ENCODE data around the gene USF1.

USF1 gene

GRCh38 chr1:161059293-161059692 is 13.5 kb upstream of the USF1 start:
- no peak for TF ChIP-seq CTCF (conservative IDR thresholded peaks at IDR 0.05; ENCODE audit: low read length)
- no peak overlapping the region for H3K4me3 ChIP-seq (ENCODE audit: low read length)
- no peak for DNase-seq (ENCODE audit: low read depth)

GRCh38 chr1:161054805-161055204 is 9.0 kb upstream of the USF1 start:
- no peak overlapping the region for H3K4me3 ChIP-seq (ENCODE audit: low read length)
- no peak for DNase-seq (ENCODE audit: low read depth)
- TF ChIP-seq CTCF (conservative IDR thresholded peaks at IDR 0.05; ENCODE audit: low read length) = no peak; the same call in 1 of the 2 replicates

- DNase-seq (ENCODE audit: low read depth) = no peak
- no peak overlapping the region for H3K4me3 ChIP-seq (ENCODE audit: low read length)
- TF ChIP-seq CTCF (conservative IDR thresholded peaks at IDR 0.05; ENCODE audit: low read length) = no peak
These were observed 8.5 kb upstream of the USF1 start for GRCh38 chr1:161054232-161054631.

GRCh38 chr1:161052899-161053298 is 7.1 kb upstream of the USF1 start:
- DNase-seq (ENCODE audit: low read depth) = no peak
- no peak overlapping the region for H3K4me3 ChIP-seq (ENCODE audit: low read length)
- TF ChIP-seq CTCF (conservative IDR thresholded peaks at IDR 0.05; ENCODE audit: low read length) = no peak

- no peak for TF ChIP-seq CTCF (conservative IDR thresholded peaks at IDR 0.05; ENCODE audit: low read length)
- DNase-seq (ENCODE audit: low read depth) = no peak
- no peak overlapping the region for H3K4me3 ChIP-seq (ENCODE audit: low read length)
These were observed 5.4 kb upstream of the USF1 start for GRCh38 chr1:161051219-161051618.

GRCh38 chr1:161048949-161049722 is 3.4 kb upstream of the USF1 start:
- no peak for DNase-seq (ENCODE audit: low read depth)
- TF ChIP-seq CTCF (conservative IDR thresholded peaks at IDR 0.05; ENCODE audit: low read length) = no peak
- no peak overlapping the region for H3K4me3 ChIP-seq (ENCODE audit: low read length)

Measured in AG10803 (cell line).